PFSK-1 (cell line): ENCODE data around the gene MFSD8.

Experiments
- POLR2AphosphoS5 ChIP-seq: IDR thresholded peaks from 2 replicates; pipeline ENCODE4 v1.6.1; 2012; ENCODE audit warnings: low read depth, mild to moderate bottlenecking, control low read depth, low read length, moderate library complexity
- SIN3A ChIP-seq: IDR thresholded peaks from 2 replicates; pipeline ENCODE4 v1.6.1; 2012; ENCODE audit warnings: mild to moderate bottlenecking, low read length, moderate library complexity, borderline replicate concordance; ENCODE audit not compliant: insufficient read depth
- TAF1 ChIP-seq: IDR thresholded peaks from 2 replicates; pipeline ENCODE4 v1.6.1; 2012; ENCODE audit warnings: low read length, control low read depth, borderline replicate concordance; ENCODE audit not compliant: insufficient read depth
- TF ChIP-seq, protein P1 (sequence below), 2 experiments: IDR thresholded peaks; 2 replicates each; pipeline versions ENCODE4 v1.6.1 to v1.8.0; 2011 to 2012; ENCODE audit warnings: low read depth in 2 of 2, low read length in 2 of 2, control low read depth in 1 of 2, inconsistent platforms in 1 of 2, mild to moderate bottlenecking in 1 of 2, moderate library complexity in 1 of 2; ENCODE audit not compliant: insufficient read depth in 1 of 2

- TF ChIP-seq POLR2AphosphoS5 (no peak), TAF1 (no peak), SIN3A (no peak)
- TF ChIP-seq, protein P1, sequence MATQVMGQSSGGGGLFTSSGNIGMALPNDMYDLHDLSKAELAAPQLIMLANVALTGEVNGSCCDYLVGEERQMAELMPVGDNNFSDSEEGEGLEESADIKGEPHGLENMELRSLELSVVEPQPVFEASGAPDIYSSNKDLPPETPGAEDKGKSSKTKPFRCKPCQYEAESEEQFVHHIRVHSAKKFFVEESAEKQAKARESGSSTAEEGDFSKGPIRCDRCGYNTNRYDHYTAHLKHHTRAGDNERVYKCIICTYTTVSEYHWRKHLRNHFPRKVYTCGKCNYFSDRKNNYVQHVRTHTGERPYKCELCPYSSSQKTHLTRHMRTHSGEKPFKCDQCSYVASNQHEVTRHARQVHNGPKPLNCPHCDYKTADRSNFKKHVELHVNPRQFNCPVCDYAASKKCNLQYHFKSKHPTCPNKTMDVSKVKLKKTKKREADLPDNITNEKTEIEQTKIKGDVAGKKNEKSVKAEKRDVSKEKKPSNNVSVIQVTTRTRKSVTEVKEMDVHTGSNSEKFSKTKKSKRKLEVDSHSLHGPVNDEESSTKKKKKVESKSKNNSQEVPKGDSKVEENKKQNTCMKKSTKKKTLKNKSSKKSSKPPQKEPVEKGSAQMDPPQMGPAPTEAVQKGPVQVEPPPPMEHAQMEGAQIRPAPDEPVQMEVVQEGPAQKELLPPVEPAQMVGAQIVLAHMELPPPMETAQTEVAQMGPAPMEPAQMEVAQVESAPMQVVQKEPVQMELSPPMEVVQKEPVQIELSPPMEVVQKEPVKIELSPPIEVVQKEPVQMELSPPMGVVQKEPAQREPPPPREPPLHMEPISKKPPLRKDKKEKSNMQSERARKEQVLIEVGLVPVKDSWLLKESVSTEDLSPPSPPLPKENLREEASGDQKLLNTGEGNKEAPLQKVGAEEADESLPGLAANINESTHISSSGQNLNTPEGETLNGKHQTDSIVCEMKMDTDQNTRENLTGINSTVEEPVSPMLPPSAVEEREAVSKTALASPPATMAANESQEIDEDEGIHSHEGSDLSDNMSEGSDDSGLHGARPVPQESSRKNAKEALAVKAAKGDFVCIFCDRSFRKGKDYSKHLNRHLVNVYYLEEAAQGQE (IDR thresholded peaks at IDR 0.05; ENCODE audit: insufficient read depth in 1 of 2, low read depth in 2 of 2, low read length in 2 of 2), result no peak
Observed at GRCh38 chr4:127888559-127888958, 76.4 kb downstream of the MFSD8 start.
